Keratinocyte (primary cell): ENCODE data around the gene GALNT14. TPM values are rescaled to one million over a fixed set of nuclear protein-coding genes. Genes with fewer than 3 reads are reported as not detected.

Source experiments
- DNase-seq: peaks from one replicate; pipeline ENCODE4 v3.0.0-alpha.2; 2011; ENCODE audit warnings: low read depth, missing footprints, low spot score
- FAIRE-seq: peaks from 2 replicates; lab custom pipeline; 2011; peaks lifted over from hg19 to GRCh38; lab: Jason Lieb, UNC
- H2AFZ ChIP-seq: 2 replicates; pipeline ENCODE4 v1.6.0; 2012; ENCODE audit warnings: low read length, control low read depth, inconsistent platforms; ENCODE audit not compliant: control insufficient read depth
- H3K27ac ChIP-seq: 2 replicates; pipeline ENCODE4 v1.5.1; 2011; ENCODE audit warnings: low read length; ENCODE audit not compliant: control insufficient read depth, insufficient read depth
- H3K27me3 ChIP-seq: 3 replicates; pipeline ENCODE4 v1.6.0; 2011; ENCODE audit warnings: low read length; ENCODE audit not compliant: control insufficient read depth, insufficient read depth; ENCODE audit errors: extremely low read depth
- H3K36me3 ChIP-seq, 2 experiments: 2 replicates in 1 of 2; 3 replicates in 1 of 2; pipeline ENCODE4 v1.5.1; 2011; ENCODE audit warnings: low read length in 2 of 2, mild to moderate bottlenecking in 1 of 2; ENCODE audit not compliant: control insufficient read depth in 2 of 2, insufficient read depth in 2 of 2; ENCODE audit errors: extremely low read depth in 1 of 2
- H3K4me1 ChIP-seq: 3 replicates; pipeline ENCODE4 v1.5.1; 2011; ENCODE audit warnings: low read length; ENCODE audit not compliant: control insufficient read depth, insufficient read depth; ENCODE audit errors: extremely low read depth
- H3K4me2 ChIP-seq: 3 replicates; pipeline ENCODE4 v1.6.0; 2011; ENCODE audit warnings: low read depth, low read length; ENCODE audit not compliant: control insufficient read depth, insufficient read depth; ENCODE audit errors: extremely low read depth
- H3K4me3 ChIP-seq, 3 experiments: fragments of 200-600 bp in 1 of 3; sonication (generic) in 1 of 3; 2 replicates in 2 of 3; 3 replicates in 1 of 3; pipeline ENCODE4 v1.5.1; 2011 to 2016; ENCODE audit warnings: low read length in 3 of 3, mild to moderate bottlenecking in 3 of 3, control low read depth in 2 of 3, inconsistent platforms in 1 of 3, low read depth in 1 of 3, mixed read lengths in 1 of 3, mixed run types in 1 of 3, moderate library complexity in 1 of 3; ENCODE audit not compliant: control insufficient read depth in 2 of 3, insufficient read depth in 2 of 3; ENCODE audit errors: extremely low read depth in 1 of 3
- H3K79me2 ChIP-seq: 2 replicates; pipeline ENCODE4 v1.6.0; 2012; ENCODE audit warnings: low read length; ENCODE audit not compliant: control insufficient read depth, insufficient read depth
- H3K9ac ChIP-seq: 3 replicates; pipeline ENCODE4 v1.6.0; 2011; ENCODE audit warnings: low read length; ENCODE audit not compliant: control insufficient read depth, insufficient read depth; ENCODE audit errors: extremely low read depth
- H3K9me1 ChIP-seq: 3 replicates; pipeline ENCODE4 v1.6.0; 2011; ENCODE audit warnings: low read length; ENCODE audit not compliant: control insufficient read depth, insufficient read depth; ENCODE audit errors: extremely low read depth
- H3K9me3 ChIP-seq: 2 replicates; pipeline ENCODE4 v1.5.1; 2012; ENCODE audit warnings: low read depth, low read length; ENCODE audit not compliant: control insufficient read depth
- H4K20me1 ChIP-seq: 3 replicates; pipeline ENCODE4 v1.6.0; 2011; ENCODE audit warnings: low read length; ENCODE audit not compliant: control insufficient read depth, insufficient read depth; ENCODE audit errors: extremely low read depth
- EZH2 ChIP-seq: IDR thresholded peaks from one replicate; pipeline ENCODE4 v1.6.1; 2012; ENCODE audit warnings: inconsistent platforms, mild to moderate bottlenecking, low read length, moderate library complexity
- dilution Hi-C: fragments of 300-500 bp; cut with MboI; formaldehyde crosslinking; loops from one replicate; pipeline ENCODE4 v1.7.0; 2020; ENCODE audit warnings: low sequenced_read_pairs; ENCODE audit not compliant: extremely low pct_ligation_motif_present
- polyA plus RNA-seq, 5 experiments: library from polyadenylated mRNA; depleted of rRNA in 3 of 5; stranded (reverse) in 3 of 5; stranded (forward) in 1 of 5; unstranded in 1 of 5; fragments of >200 nt; gene quantifications; 1 replicate in 1 of 5; 2 replicates in 3 of 5; 3 replicates in 1 of 5; pipeline versions ENCODE4 v1.2.1 to v1.2.3, GENCODE V29; 2011 to 2012; ENCODE audit warnings: missing spikeins in 2 of 5, low read depth in 1 of 5, low replicate concordance in 1 of 5
- TF ChIP-seq, protein P1 (sequence below), 3 experiments: IDR thresholded peaks in 1 of 3; conservative IDR thresholded peaks in 1 of 3; optimal IDR thresholded peaks in 1 of 3; 2 replicates in 2 of 3; 3 replicates in 1 of 3; pipeline versions ENCODE3 to v1.5.1; 2011; ENCODE audit warnings: low read length in 3 of 3, mild to moderate bottlenecking in 3 of 3, moderate library complexity in 2 of 3, control low read depth in 1 of 3, inconsistent platforms in 1 of 3; ENCODE audit not compliant: insufficient read depth in 2 of 3; ENCODE audit errors: extremely low read depth in 1 of 3

The GALNT14 gene
- polyA plus RNA-seq, 1 donor (not counting 4 experiments of a cell fraction or from before 2014, with no cell fraction given) = 27.4 TPM

DNA sequence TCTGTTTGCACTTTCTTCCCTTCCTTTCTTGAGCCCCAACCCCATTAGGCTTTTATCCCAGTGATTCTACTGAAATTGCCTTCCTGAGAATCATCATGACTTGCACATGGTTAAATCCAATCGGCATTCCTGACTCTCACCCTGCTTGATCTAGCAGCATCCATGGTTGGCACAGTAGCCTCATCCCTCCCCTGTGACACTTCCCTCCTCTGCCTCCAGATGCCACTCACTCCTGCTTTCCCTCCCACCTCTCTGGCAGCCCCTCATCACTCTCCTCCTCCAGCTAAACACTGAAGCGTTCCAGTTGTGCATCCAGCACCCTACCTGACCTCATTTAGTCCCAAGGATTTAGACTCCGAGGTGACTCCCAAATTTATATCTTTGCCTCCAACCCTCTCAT lies 114.7 kb downstream of the GALNT14 start:
- no peak overlapping the region for H3K4me2 ChIP-seq
- H3K9ac ChIP-seq = no peak overlapping the region
- no peak overlapping the region for H3K27ac ChIP-seq
- no peak for DNase-seq
- dilution Hi-C loops = no loop called here
- no peaks in the 10 kb centered on the region for H3K9me3 ChIP-seq
- H3K9me1 ChIP-seq = peaks cover 2% of the 10 kb centered on the region
- no peak overlapping the region for H3K4me3 ChIP-seq
- peaks cover 2% of the 10 kb centered on the region for H3K79me2 ChIP-seq
- no peaks in the 10 kb centered on the region for H3K36me3 ChIP-seq
- no peaks in the 10 kb centered on the region for H4K20me1 ChIP-seq
- no peaks in the 10 kb centered on the region for H3K27me3 ChIP-seq
- no peak for TF ChIP-seq EZH2
- TF ChIP-seq, protein P1, sequence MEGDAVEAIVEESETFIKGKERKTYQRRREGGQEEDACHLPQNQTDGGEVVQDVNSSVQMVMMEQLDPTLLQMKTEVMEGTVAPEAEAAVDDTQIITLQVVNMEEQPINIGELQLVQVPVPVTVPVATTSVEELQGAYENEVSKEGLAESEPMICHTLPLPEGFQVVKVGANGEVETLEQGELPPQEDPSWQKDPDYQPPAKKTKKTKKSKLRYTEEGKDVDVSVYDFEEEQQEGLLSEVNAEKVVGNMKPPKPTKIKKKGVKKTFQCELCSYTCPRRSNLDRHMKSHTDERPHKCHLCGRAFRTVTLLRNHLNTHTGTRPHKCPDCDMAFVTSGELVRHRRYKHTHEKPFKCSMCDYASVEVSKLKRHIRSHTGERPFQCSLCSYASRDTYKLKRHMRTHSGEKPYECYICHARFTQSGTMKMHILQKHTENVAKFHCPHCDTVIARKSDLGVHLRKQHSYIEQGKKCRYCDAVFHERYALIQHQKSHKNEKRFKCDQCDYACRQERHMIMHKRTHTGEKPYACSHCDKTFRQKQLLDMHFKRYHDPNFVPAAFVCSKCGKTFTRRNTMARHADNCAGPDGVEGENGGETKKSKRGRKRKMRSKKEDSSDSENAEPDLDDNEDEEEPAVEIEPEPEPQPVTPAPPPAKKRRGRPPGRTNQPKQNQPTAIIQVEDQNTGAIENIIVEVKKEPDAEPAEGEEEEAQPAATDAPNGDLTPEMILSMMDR (optimal IDR thresholded peaks at IDR 0.05 in 1 of 3, IDR thresholded peaks at IDR 0.05 in 1 of 3, conservative IDR thresholded peaks at IDR 0.05 in 1 of 3; ENCODE audit: extremely low read depth in 1 of 3, insufficient read depth in 2 of 3, low read length in 3 of 3) = no peak
- FAIRE-seq = no peak
- H2AFZ ChIP-seq = no peak overlapping the region
- H3K4me1 ChIP-seq = no peaks in the 10 kb centered on the region

DNA sequence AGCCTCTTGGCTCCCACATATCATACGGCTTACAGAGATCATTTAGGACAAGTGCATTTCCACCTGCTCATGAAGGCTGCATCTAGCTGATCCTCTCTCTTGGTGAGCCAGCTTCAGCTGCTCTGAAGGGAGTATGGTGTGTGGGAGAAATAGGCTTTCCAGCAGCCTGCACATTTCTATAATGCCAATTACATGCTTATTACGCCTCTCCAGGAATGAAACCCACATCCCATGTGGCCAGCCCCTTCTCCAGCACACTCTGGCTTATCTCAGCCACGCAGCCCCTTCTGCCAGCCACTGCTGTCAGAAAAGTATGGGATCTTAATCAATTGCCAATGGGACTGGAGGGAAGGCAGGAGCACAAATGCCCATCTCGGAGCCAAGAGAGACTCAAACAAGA lies 117.5 kb downstream of the GALNT14 start:
- Histone ChIP-seq H3K9me1 (peaks cover 2% of the 10 kb centered on the region), H4K20me1 (no peaks in the 10 kb centered on the region), H3K4me2 (no peak overlapping the region), H3K27me3 (no peaks in the 10 kb centered on the region), H2AFZ (no peak overlapping the region), H3K79me2 (peaks cover 2% of the 10 kb centered on the region), H3K9ac (no peak overlapping the region), H3K27ac (no peak overlapping the region), H3K4me1 (no peaks in the 10 kb centered on the region), H3K9me3 (no peaks in the 10 kb centered on the region), H3K36me3 (no peaks in the 10 kb centered on the region), H3K4me3 (no peak overlapping the region)
- dilution Hi-C loops = no loop called here
- TF ChIP-seq, protein P1 (optimal IDR thresholded peaks at IDR 0.05 in 1 of 3, IDR thresholded peaks at IDR 0.05 in 1 of 3, conservative IDR thresholded peaks at IDR 0.05 in 1 of 3; ENCODE audit: extremely low read depth in 1 of 3, insufficient read depth in 2 of 3, low read length in 3 of 3) = no peak
- no peak for TF ChIP-seq EZH2
- DNase-seq (no peak), FAIRE-seq (no peak)
